Stomach (tissue), 9 donors: ENCODE results near the gene ZNF79. TPM values are rescaled to one million over a fixed set of nuclear protein-coding genes. Genes with fewer than 3 reads are reported as not detected.

Experiments used
- DNase-seq, 2 donors: peaks; one replicate each; pipeline versions ENCODE4 v3.0.0 to v3.0.0-alpha.2; 2013 to 2019
- H3K27ac ChIP-seq, 5 donors: fragments of 200-600 bp in 4 of 5; sonication (generic) in 4 of 5; one replicate each; pipeline ENCODE4 v1.5.1; 2013 to 2019; ENCODE audit warnings: mild to moderate bottlenecking in 1 of 5, moderate library complexity in 1 of 5
- H3K27me3 ChIP-seq, 3 donors: fragments of 200-600 bp; sonication (generic); one replicate each; pipeline ENCODE4 v1.5.1; 2017 to 2019; ENCODE audit warnings: mixed run types in 1 of 3
- H3K36me3 ChIP-seq, 4 donors: fragments of 200-600 bp; sonication (generic); 1 replicate in 3 of 4; 2 replicates in 1 of 4; pipeline ENCODE4 v1.5.1; 2016 to 2019
- H3K4me1 ChIP-seq, 4 donors: fragments of 200-600 bp; sonication (generic); one replicate each; pipeline ENCODE4 v1.5.1; 2016 to 2019
- H3K4me3 ChIP-seq, 4 donors: fragments of 200-600 bp; sonication (generic) in 3 of 4; one replicate each; pipeline ENCODE4 v1.5.1; 2016 to 2019; ENCODE audit warnings: mild to moderate bottlenecking in 1 of 4
- H3K9me3 ChIP-seq, 4 donors: fragments of 200-600 bp; sonication (generic); one replicate each; pipeline ENCODE4 v1.5.1; 2016 to 2019
- CTCF ChIP-seq, 7 experiments: fragments of 450-650 bp in 4 of 7; fragments of 200-600 bp in 3 of 7; sonication (generic) in 3 of 7; IDR thresholded peaks; one replicate each; pipeline ENCODE4 v1.5.1; 2016 to 2019; ENCODE audit warnings: antibody characterized with exemption in 7 of 7, control low read depth in 2 of 7, mild to moderate bottlenecking in 1 of 7
- EP300 ChIP-seq: sonication (generic); formaldehyde crosslinking; IDR thresholded peaks from one replicate; pipeline ENCODE4 v1.6.1; 2017; ENCODE audit warnings: antibody characterized with exemption
- POLR2A ChIP-seq, 4 donors: fragments of 450-650 bp; IDR thresholded peaks; one replicate each; pipeline ENCODE4 v1.6.1; 2016; ENCODE audit warnings: antibody characterized with exemption in 4 of 4, control low read depth in 2 of 4, mild to moderate bottlenecking in 1 of 4, moderate library complexity in 1 of 4
- POLR2AphosphoS5 ChIP-seq, 3 donors: sonication (generic); formaldehyde crosslinking; IDR thresholded peaks; one replicate each; pipeline ENCODE4 v1.6.1; 2016; ENCODE audit warnings: antibody characterized with exemption in 3 of 3
- WGBS, 5 donors: extraction: QIAGEN DNeasy Blood & Tissue Kit in 3 of 5; methylation state at CpG; one replicate each; pipeline versions ENCODE4 v1.1.5 to v1.1.7; 2013 to 2018; 5-methylcytosine and 5-hydroxymethylcytosine counted together
- intact Hi-C: fragments of 100-400 bp; cut with DNase I; formaldehyde crosslinking; loops from one replicate; pipeline ENCODE4 v1.15.1; 2023; ENCODE audit warnings: low total_unique reads
- polyA plus RNA-seq, 3 donors: library from polyadenylated mRNA; stranded (reverse); fragments of 200-250 nt; gene quantifications; one replicate each; pipeline ENCODE4 v1.2.3, GENCODE V29; 2013
- small RNA-seq, 4 donors: library from RNA; depleted of rRNA; stranded (forward); fragments of <200 nt; gene quantifications; one replicate each; pipeline ENCODE3, GENCODE V24; 2016
- total RNA-seq, 5 donors: library from RNA; depleted of rRNA; stranded (reverse); fragments of >200 nt; gene quantifications; one replicate each; pipeline versions ENCODE4 v1.1.0 to v1.2.3, GENCODE V29; 2014 to 2016
- donor health status: healthy with polysubstance abuse.
- donor health status: Bipolar disorder and iron deficiency.
- donor health status: healthy.

The ZNF79 gene
- total and polyA plus RNA-seq, 8 donors, result 1.9 to 39.1 (median 5.2) TPM

- Histone ChIP-seq H3K27ac (no peak overlapping the region), H3K36me3 (peaks cover 36 to 95% (median 91%) of the 10 kb centered on the region in 4 donors), H3K4me3 (no peak overlapping the region), H3K27me3 (no peaks in the 10 kb centered on the region), H3K9me3 (no peaks in the 10 kb centered on the region), H3K4me1 (peaks cover 10 to 25% (median 19%) of the 10 kb centered on the region in 4 donors)
- TF ChIP-seq POLR2AphosphoS5 (IDR thresholded peaks at IDR 0.05), result no peak
- TF ChIP-seq POLR2A (IDR thresholded peaks at IDR 0.05), result no peak
- TF ChIP-seq CTCF (IDR thresholded peaks at IDR 0.05), result no peak
- TF ChIP-seq EP300, result no peak
- no peak for DNase-seq
- intact Hi-C loops, result no loop called here
- 73 to 84% (median 82%) methylated on average over 14 of the region's 14 CpGs for WGBS, 5 donors
Measured at GRCh38 chr9:127492616-127493015, 68.4 kb downstream of the ZNF79 start.

- DNase-seq, result no peak
- Histone ChIP-seq H3K9me3 (no peaks in the 10 kb centered on the region), H3K4me3 (no peak overlapping the region), H3K4me1 (peaks cover 10 to 25% (median 19%) of the 10 kb centered on the region in 4 donors), H3K27me3 (no peaks in the 10 kb centered on the region), H3K27ac (peak overlapping the region in 3 of 5 donors; percentile 62 to 78 (median 72)), H3K36me3 (peaks cover 39 to 95% (median 91%) of the 10 kb centered on the region in 4 donors)
- intact Hi-C loops, result no loop called here
- WGBS, 5 donors, result 81 to 83% (median 83%) methylated on average over 11 to 22 of the region's 22 CpGs
- TF ChIP-seq POLR2A (IDR thresholded peaks at IDR 0.05) (no peak), CTCF (IDR thresholded peaks at IDR 0.05) (no peak), EP300 (no peak), POLR2AphosphoS5 (IDR thresholded peaks at IDR 0.05) (no peak)
Measured at GRCh38 chr9:127493592-127494303, 69.6 kb downstream of the ZNF79 start.

- TF ChIP-seq EP300 (no peak), POLR2AphosphoS5 (IDR thresholded peaks at IDR 0.05) (no peak), POLR2A (IDR thresholded peaks at IDR 0.05) (no peak), CTCF (IDR thresholded peaks at IDR 0.05) (no peak)
- Histone ChIP-seq H3K4me3 (no peak overlapping the region), H3K4me1 (peaks cover 10 to 25% (median 19%) of the 10 kb centered on the region in 4 donors), H3K27ac (peak overlapping the region in 4 of 5 donors; percentile 52 to 78 (median 67)), H3K36me3 (peaks cover 36 to 93% (median 87%) of the 10 kb centered on the region in 4 donors), H3K27me3 (no peaks in the 10 kb centered on the region), H3K9me3 (no peaks in the 10 kb centered on the region)
- intact Hi-C loops, result no loop called here
- 36 to 67% (median 46%) methylated on average over 7 to 9 of the region's 9 CpGs for WGBS, 5 donors
- no peak for DNase-seq
Measured at GRCh38 chr9:127494304-127494702, 70.1 kb downstream of the ZNF79 start.

Small RNA genes within 50 kb of the gene (small RNA-seq; reads per million reads assigned to genes)
- gene RF00019 (0 reads per million in 4 donors), gene SNORA65 (398 to 706 (median 479) reads per million in 4 donors)

Other genes starting within 250 kb of the ZNF79 start
- gene GARNL3, start 159.6 kb upstream of the ZNF79 start, total RNA-seq, result 10 to 100 TPM in 2 of 5 donors, 1 to 10 TPM in 3; 2.7 to 35.8 (median 9.6) TPM
- 1 to 10 TPM in 2 of 3 donors, under 1 TPM in 1; 0.76 to 5.7 (median 4.0) TPM for gene GARNL3, start 159.6 kb upstream of the ZNF79 start, polyA plus RNA-seq
- gene SLC2A8, start 27.2 kb upstream of the ZNF79 start, total RNA-seq, result 10 to 100 TPM in 4 of 5 donors, 1 to 10 TPM in 1; 4.7 to 36.2 (median 22.0) TPM
- gene SLC2A8, start 27.2 kb upstream of the ZNF79 start, polyA plus RNA-seq, result 10 to 100 TPM; 10.1 to 15.3 (median 12.9) TPM
- 1,000 to 10,000 TPM in 4 of 5 donors, 100 to 1,000 TPM in 1; 187 to 1,693 (median 1,211) TPM for gene RPL12, start 27.0 kb downstream of the ZNF79 start, total RNA-seq
- 1,000 to 10,000 TPM; 3,146 to 4,806 (median 4,080) TPM for gene RPL12, start 27.0 kb downstream of the ZNF79 start, polyA plus RNA-seq
- 100 to 1,000 TPM in 1 of 5 donors, 10 to 100 TPM in 3, 1 to 10 TPM in 1; 7.2 to 138 (median 28.6) TPM for gene LRSAM1, start 27.1 kb downstream of the ZNF79 start, total RNA-seq
- 10 to 100 TPM; 12.8 to 15.0 (median 13.0) TPM for gene LRSAM1, start 27.1 kb downstream of the ZNF79 start, polyA plus RNA-seq
- gene STXBP1, start 187.9 kb downstream of the ZNF79 start, total RNA-seq, result 10 to 100 TPM; 14.9 to 77.7 (median 31.3) TPM
- 1 to 10 TPM; 5.2 to 8.7 (median 7.6) TPM for gene STXBP1, start 187.9 kb downstream of the ZNF79 start, polyA plus RNA-seq